GM21526 (cell line): ENCODE data around the gene CACNA1S.

Source experiments
- ATAC-seq: cut with Tn5 transposase; IDR thresholded peaks from one replicate; pipeline ENCODE4 v1.9.1; 2021; ENCODE audit warnings: moderate library complexity; ENCODE audit not compliant: unreplicated experiment, low FRiP score

Gene CACNA1S

DNA sequence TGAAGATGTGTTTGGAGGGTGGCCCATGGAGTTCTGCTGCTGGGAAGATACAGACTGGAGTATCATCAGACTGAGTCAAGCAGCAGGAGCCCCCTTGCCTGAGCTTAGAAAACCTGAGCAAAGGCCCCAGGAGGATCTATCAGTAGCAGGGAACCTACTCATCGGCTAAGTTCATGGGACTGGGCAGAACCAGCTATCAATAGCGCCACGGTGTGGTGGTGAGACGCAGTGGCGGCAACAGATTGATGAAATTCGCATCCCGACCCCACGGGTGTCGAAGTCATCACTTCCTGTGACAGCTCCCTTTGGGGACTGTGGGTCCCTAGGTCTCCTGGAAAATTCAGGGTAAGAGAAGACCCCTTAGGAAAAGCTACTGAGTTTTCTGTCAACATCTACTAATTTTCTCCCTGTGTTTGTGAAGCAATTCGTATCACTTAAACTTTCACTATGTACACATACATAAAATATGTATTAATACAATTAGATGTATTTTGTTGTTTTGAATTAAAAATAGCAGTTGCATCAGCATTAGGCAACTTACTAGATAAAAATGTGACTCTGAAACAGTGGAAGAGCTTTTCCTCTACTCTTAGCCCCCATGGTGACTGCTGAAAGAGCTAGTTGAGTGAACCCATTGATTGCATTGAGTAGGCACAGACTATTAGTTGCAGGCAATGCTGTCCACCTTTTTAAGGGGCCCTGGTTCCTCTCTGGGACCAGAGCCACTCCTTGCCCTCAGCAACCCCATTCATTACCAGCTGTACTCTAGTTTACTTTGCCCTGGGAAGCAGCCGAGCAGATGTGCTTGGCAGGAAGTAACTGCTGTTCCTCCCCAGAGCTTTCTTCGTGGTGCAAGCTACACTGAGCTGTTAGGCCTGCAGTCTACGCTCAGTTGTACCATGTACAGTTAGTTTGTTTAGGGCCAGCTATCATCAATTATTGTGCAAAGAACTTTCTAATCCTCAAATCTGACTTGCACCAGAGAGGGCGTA is 7.3 kb upstream of the CACNA1S start:
- ATAC-seq: no peak

DNA sequence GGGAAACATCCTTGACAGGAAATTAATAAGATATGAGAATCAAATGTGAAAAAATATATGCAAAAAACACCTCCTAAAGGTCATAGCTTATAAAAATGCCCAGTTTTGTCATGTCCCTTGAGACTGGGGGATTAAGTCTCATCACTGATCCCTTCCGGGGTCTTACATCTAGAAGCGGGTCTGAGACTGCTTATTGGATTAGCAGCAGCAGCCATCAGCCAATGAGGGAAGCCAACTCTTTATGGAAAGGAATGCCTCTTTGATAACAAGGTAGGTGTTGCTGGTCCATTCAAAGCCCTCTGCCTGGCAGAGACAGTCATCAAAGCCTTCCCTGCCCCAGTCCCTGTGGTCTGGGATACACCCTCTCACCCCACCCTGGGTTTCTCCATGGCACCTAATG is 3.9 kb upstream of the CACNA1S start:
- ATAC-seq: no peak

DNA sequence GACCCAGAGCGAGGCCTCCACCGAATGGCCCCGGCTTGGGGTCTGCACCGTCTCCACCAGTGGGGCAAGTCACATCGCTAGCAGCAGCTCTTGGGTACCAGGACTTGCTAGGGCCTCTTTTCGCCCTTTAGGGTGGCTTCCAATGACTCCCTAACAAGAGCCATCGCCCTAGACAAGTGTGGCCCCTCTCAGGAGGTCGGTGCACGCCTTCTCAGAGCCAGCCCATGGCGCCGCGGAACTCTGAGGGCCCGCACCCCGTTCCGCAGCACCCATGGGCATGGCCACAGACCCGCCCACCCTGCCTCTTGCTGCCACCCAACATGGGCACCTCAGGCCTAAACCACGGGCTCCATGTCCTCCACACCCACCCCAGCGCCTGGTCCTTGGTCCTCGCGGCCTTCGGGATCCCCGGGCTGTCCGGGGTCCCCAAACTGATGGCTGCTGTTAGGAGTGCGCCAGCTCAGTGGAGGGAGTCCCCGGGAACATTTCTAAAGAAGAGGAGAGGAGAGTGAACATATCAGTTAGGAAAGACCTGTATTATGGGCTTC is 3.2 kb upstream of the CACNA1S start:
- no peak for ATAC-seq

DNA sequence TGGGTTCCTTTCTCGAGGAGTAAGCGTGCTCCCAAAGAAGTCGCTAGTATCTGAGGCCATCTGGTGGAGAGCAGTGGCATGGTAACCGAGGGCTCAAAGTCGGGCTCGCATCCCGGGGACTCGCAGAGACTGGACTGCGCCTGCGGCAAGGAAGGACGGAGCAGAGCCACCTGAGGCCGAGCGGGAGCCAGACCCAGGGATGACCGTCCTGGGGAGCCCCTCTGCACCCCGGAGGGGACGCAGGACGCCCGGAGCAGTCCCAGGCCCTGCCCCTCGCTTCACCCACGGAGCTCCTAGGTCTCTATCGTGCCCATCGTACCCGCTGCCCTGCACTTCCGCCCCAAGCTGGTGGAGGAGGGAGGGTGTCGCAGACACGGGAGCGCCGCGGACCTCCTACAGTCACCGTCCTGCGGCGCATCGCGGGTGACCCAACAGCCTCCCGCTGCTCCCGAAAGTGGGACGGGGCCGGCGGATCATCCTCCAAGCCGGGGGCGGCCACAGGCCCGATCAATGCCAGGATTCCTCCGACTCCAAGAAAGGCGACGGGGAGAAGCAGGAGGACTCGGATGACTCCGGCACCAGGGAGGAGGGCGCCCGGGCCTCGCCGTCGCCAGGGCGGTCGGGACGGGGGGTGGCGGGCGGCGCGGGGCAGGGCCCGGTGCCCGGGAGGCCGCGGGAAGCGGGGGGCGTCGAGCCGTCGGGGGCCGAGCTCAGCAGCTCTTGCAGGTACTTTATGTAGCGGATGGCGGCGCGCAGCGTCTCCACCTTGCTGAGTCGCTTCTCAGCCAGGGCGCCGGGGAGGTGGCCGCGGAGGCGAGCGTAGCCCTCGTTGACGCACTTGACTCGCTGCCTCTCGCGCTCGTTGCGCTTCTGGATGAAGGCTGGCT is 2.3 kb upstream of the CACNA1S start:
- no peak for ATAC-seq

DNA sequence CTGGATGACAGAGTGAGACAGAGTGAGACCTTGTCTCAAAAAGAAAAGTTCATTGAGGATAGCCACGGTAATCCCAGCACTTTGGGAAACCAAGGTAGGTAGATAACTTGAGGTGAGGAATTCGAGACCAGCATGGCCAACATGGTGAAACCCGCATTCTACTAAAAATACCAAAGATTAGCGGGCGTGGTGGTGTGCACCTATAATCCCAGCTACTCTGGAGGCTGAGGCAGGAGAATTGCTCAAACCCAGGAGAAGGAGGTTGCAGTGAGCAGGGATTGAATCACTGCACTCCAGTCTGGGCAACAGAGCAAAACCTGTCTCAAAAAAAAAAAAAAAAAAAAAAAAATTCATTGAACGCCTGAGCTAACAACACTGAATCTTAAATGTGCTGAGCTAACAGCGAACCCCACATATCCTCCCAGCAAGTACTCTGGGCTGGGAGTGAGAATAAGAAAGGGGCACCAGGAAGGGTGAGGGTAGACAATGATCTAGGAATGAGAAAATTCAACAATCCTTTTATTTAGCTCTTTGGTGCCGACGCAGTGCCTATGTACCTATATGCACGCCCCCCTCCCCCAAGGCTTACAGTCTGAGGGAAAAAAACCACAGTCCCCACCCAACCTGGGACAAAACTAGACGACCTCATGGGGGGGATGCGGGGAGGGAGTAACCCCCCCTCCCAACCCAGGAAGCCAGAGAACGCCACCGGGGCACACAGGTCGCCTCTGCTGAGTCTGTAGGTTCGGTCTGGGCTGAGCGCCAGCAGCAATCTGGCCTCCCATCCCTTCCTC is 1.4 kb upstream of the CACNA1S start:
- no peak for ATAC-seq

DNA sequence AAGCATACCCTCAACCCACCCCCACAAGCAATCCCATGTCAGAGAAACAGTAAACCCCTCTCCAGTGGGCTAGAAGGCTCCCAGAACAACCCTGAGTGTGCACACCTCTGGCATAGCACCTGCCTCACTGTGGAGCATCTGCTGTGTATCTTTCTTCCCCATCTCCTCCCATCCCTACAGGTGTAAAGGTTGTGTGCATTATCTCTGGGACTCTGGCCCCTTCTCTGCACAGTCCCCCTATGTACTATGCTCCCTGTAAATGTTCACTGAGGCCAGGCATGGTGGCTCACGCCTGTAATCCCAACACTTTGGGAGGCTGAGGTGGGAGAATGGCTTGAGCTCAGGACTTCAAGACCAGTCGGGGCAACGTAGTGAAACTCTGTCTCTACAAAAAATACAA is 700 bp upstream of the CACNA1S start:
- ATAC-seq: no peak

DNA sequence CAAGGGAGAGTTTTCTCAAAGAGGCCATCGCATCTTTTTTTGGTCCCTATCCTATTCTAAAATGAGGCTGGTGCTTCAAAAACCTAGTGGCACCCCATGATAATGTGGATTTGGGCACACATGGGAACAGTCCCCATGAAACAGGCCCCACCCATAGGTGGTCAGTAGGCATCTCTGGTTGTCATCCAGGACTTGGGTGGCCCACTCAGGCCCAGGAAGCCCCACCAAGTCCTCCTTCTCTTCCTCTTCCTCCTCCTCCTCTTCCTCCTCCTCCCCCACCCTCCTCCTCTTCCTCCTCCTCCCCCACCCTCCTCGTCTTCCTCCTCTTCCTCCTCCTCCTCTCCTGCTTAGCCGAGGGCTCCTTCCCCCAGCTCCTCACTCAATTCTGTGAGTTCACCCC is 554 bp downstream of the CACNA1S start:
- no peak for ATAC-seq

DNA sequence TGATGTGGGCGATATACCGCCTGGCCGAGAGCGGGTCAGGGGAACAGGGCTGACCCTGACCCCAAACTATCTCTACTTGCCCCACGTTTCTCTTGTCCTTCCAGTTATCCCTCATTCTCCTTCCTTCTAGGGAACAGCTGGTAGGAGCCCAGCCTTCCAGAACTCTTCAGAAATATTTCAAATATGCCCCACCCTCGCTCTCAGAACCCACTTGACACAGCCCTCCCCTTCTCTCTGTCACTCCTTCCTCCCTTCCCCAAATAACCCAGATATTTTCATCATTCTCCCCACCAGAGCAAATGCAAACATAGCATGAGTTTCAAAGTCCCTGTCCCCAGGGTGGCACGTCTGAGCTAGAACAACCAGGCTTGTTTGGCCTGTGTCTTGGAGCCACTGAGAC is 1.1 kb downstream of the CACNA1S start:
- ATAC-seq: no peak

DNA sequence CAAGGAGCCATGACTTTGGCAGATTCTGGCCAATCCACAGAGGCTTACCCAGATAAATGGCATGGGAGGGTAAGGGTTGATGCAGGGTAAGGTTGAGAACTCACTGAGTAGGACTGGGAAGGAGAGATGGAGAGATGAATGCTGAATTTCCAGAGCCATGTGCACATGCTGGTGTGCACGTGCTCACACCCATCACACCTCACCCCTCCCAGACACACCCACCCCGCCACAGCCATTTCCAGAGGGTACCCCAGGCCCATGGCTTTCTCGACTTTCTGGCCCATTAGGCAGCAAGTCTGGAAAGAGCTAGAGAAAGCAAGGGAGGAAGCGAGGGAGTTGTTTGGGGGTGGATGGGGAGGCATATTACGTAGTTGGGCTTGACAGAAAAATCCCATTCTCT is 1.6 kb downstream of the CACNA1S start:
- ATAC-seq: no peak

DNA sequence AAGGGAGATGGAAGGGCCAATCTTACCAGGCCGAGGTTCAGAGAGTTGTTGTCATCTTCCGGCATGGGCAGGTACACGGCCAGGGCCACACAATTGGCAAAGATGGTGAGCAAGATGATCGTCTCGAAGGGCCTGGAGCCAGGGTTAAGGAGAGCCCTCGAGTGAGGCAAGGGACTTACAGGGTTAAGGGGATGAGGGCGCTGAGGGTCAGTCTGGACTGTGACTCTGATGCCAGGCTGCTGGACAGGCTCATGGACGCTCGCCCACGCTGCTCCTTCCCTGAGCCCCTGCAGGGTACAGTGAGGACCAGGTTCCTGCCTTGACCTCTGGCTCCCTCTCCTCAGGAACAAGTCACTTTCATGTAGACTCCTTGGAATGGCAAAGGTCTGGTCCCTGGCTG is 2.1 kb downstream of the CACNA1S start:
- ATAC-seq: no peak

DNA sequence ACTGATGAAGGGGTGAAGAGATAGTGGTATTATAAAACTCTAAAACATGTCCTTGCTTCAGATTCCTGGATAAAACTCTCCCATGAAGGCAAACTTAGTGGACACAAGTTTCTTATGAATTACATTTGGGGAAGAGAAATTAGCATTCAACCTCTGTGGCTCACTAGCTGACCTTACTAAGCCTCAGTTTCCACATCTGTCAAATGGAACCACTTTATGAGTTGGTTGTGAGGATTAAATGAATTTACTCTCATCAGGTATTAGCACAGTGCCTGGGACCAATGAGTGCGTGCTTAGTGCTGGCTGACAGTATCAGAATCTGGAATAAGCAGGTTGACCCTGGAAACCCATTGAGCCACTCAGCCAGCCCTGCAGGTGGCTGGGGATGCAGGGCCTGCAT is 2.6 kb downstream of the CACNA1S start:
- no peak for ATAC-seq

DNA sequence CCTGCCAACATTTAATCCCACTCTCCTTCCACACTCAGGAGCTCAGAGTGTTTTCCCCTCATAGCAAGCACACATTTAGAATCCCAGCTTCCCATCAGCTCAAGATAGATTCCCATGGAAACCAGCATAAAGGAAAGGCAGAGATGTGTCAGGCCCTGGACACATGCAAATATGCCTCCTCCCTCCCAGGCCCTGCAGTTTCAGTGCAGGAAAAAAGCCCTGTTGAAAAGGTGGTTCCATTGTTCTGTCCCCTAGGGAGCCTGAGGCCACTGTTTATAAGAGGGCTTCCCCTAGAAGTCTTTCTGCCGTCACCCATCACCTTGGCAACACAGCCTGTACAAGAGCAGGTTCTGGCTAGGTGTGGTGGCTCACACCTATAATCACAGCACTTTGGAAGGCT is 3.6 kb downstream of the CACNA1S start:
- no peak for ATAC-seq

DNA sequence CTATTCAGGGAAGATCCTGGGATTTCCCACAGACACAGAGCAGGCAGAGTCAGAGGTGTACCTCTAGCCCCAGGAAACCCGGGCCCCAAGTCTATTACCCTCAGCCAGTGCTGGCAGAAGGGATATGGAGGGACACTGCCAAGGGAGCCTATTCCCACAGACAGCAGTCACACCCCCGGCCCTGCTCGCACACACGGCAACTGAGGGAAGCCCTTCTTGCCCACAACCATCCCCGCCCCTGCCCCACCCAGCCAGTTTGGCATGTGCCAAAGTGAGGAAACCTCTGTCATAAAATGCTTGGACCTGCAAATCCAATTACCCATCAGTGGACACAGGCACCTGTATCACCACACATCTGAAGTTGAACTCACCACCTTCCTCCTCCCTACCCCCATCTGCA is 6.5 kb downstream of the CACNA1S start:
- no peak for ATAC-seq

DNA sequence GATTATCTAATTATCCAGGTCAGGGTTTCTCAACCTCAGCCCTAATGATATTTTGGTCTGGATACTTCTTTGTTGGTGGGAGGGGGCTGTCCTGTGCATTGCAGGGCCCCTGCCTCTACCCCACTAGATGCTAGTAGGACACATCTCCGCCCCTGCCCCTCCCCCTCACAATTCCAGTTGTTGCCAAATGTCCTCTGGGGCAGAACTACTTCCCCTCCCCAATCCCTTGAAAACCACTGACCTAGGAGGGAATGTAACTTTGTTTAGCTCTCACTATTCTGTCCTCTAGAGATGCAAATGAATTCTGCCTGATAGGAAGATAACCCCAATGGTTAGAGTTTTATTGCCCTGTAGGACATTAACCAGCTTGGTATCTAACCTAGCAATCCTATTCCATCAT is 8.1 kb downstream of the CACNA1S start:
- no peak for ATAC-seq

DNA sequence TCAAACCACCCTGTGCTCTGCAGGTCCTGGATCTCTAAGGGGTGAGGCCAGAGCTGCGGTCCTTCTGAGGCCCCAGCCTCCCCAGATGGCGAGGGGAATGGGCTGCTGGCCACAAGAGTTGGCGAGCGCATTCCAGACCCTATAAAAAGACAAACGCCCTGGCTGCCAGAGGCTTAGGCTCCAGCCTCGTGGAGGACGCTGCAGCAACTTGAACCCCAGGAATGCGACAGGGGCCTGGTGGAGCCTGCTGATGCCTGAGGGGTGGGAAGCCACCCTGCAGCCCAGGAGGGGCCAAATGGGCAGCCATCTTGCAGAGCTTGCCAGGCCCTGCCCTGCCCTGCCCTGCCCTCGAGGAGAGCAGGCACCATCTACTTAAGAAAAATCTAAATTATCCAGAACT is 8.6 kb downstream of the CACNA1S start:
- no peak for ATAC-seq

DNA sequence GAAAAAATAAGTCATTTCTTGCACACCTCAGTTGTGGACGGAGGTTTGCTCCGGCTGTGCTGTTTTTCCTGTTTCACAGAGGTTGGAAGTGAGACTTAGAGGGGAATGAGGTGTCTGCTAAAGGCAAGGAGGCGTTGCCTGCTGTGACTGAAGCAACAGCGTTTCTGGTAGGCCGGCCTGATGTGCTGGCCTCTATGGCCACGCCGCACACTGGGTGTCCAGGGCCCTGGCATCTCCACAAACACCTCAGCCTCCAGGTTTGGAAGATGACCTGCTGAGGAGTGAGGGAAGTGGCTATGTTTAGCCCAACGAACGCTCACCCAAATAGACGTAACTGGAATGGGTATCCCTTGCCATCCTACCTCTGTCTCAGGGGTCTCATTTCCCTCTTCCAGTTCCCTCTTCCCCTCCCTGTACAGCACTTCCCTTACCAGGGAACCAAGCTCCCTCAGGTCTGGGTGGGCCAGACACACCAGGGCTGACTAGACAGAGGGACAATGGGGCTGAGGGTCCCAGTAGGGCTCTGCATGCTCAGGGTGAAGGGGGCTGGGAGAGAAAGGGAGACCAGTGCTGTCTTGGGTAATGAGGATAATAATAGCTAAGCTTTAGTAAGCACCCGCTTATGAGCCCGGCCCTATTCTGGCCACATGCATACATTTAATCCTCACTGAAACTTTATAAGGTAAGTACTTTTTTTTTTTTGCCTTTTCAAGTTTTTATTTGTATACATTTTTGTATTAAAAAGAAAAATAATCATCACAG is 11.9 kb downstream of the CACNA1S start:
- no peak for ATAC-seq

DNA sequence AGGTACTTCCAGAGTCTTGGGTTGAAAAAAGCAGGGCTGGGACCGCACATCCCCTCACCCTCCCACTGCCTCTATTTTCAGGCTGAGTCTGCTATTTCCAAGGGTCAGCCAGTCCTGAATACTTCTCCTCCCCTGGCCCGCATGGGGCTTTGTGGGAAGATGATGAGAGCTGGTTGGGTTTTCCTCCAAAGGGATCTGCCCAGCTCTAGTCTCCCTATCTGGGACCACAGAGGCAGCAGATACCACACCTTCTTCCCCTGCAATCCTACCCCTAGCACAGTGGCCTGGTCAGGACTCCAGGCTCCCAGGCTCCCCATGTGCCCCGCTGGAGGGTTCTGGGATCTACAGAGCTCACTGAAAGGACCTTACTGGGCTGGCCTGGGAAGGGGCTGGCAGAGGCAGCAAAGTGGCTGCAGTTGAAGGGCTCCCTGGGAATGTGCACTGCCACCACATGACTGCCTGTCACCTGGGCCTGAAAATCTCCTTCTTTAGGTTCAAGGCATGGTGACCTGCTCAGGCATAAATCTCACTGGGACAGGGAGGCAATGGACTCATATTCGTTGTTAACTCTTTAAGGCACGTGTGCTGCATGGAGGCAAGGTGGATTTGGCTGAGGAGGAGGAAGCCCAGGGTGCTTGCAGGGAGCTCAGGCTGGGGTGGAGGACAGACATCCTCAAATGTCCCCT is 13.1 kb downstream of the CACNA1S start:
- no peak for ATAC-seq

DNA sequence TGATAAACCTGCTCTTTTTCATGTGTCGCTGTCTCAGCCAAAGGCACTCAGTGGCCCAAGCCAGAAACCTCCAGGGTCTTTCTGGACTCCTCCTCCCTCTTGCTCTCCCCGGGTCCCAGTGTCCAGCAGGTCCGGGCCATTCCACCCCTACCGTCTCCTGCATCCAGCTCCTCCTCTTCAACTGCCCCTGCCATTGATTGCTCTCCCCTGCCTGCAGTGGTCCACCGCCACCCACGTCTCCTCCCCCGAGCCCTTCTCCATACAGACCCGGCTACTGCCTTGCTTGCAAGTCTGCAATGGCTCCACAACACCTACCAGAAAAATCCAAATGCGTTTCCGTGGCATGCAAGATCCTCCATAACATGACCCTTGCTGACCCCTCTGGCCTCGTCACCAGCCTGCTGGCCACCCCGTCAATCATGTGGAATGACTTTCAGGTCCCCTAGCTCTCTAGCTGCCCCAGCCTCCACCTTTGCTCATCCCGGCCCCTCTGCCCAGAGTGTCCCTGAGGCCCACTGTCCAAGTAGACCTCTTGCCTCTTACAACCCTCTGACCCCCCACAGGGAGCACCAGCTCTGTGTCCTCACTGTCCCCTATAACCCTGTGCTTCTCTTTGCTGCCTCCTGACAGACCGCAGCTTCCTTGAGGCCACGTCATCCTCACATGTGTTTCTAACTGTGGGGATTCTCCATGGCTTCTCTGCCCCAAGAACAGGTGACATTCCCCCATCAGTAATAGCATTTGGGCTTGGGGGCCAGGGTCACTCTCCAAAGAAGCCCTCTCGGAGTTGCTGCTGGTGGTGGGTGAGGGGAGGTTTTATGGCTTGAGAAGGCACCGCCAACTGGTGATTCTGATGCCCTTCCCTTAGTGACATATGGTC is 15.0 kb downstream of the CACNA1S start:
- ATAC-seq: no peak
